ENCODE data around the gene ORAI1. TPM values are rescaled to one million over a fixed set of nuclear protein-coding genes. Genes with fewer than 3 reads are reported as not detected.

ORAI1 gene
- total RNA-seq, 4 donors from 2014 or later = 6.8 to 15.4 (median 10.7) TPM

- TF ChIP-seq, protein P1, sequence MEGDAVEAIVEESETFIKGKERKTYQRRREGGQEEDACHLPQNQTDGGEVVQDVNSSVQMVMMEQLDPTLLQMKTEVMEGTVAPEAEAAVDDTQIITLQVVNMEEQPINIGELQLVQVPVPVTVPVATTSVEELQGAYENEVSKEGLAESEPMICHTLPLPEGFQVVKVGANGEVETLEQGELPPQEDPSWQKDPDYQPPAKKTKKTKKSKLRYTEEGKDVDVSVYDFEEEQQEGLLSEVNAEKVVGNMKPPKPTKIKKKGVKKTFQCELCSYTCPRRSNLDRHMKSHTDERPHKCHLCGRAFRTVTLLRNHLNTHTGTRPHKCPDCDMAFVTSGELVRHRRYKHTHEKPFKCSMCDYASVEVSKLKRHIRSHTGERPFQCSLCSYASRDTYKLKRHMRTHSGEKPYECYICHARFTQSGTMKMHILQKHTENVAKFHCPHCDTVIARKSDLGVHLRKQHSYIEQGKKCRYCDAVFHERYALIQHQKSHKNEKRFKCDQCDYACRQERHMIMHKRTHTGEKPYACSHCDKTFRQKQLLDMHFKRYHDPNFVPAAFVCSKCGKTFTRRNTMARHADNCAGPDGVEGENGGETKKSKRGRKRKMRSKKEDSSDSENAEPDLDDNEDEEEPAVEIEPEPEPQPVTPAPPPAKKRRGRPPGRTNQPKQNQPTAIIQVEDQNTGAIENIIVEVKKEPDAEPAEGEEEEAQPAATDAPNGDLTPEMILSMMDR (IDR thresholded peaks at IDR 0.05) = no peak
- ATAC-seq (ENCODE audit: low FRiP score) (no peak), DNase-seq (ENCODE audit: low spot score) (no peak)
Observed at GRCh38 chr12:121592320-121592719, 34.0 kb upstream of the ORAI1 start.

GRCh38 chr12:121595520-121595919, 30.8 kb upstream of the ORAI1 start:
- ATAC-seq (ENCODE audit: low FRiP score) (no peak), DNase-seq (ENCODE audit: low spot score) (no peak)
- TF ChIP-seq, protein P1 (IDR thresholded peaks at IDR 0.05) = no peak

- TF ChIP-seq, protein P1 (IDR thresholded peaks at IDR 0.05) = no peak
- ATAC-seq (ENCODE audit: low FRiP score) (no peak), DNase-seq (ENCODE audit: low spot score) (no peak)
Observed at GRCh38 chr12:121596526-121596925, 29.8 kb upstream of the ORAI1 start.

DNA sequence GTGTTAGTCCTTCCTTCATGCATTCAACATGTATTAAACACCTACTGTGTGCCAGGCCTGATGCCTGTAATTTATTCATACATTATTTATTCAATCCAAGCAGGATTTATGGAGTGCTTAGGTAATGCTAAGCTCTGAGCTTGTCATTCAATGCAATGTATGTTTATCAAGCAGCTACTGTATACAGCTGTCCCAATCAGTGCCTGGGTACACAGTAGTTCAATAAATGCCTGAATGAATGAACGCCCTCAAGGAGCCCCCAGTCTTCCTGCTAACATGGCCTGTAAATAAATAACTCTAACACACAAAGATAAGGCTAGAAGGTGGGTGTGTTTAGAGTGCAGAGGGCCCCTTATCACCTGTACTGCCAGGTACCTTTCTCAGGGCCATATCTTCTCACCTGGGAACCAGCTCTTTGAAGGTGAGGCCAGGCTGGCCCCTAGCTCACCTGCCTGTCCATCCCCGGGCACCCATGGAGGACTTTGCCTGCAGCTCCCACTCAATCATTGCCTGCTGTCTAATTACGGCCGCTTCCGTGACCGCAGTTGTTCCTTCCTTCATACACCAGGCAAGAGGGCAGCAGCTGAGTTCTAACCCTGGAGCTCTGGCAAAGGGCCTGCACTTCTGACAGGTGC, 25.5 kb upstream of the ORAI1 start:
- DNase-seq (ENCODE audit: low spot score) (no peak), ATAC-seq (ENCODE audit: low FRiP score) (no peak)
- TF ChIP-seq, protein P1 (IDR thresholded peaks at IDR 0.05) = no peak

- DNase-seq (ENCODE audit: low spot score) (no peak), ATAC-seq (ENCODE audit: low FRiP score) (no peak)
- TF ChIP-seq, protein P1 (IDR thresholded peaks at IDR 0.05) = no peak
Observed at GRCh38 chr12:121602766-121603165, 23.6 kb upstream of the ORAI1 start.

GRCh38 chr12:121603581-121603980, 22.7 kb upstream of the ORAI1 start:
- no peak for DNase-seq (ENCODE audit: low spot score)
- TF ChIP-seq, protein P1 (IDR thresholded peaks at IDR 0.05) = no peak
- ATAC-seq (ENCODE audit: low FRiP score) = no peak

GRCh38 chr12:121608301-121608700, 18.0 kb upstream of the ORAI1 start:
- no peak for DNase-seq (ENCODE audit: low spot score)
- TF ChIP-seq, protein P1 (IDR thresholded peaks at IDR 0.05) = no peak
- ATAC-seq (ENCODE audit: low FRiP score) = no peak

Data from omental fat pad (tissue), 4 donors.